Measurements from ENCODE around the gene AP1S3.

Gene AP1S3

DNA sequence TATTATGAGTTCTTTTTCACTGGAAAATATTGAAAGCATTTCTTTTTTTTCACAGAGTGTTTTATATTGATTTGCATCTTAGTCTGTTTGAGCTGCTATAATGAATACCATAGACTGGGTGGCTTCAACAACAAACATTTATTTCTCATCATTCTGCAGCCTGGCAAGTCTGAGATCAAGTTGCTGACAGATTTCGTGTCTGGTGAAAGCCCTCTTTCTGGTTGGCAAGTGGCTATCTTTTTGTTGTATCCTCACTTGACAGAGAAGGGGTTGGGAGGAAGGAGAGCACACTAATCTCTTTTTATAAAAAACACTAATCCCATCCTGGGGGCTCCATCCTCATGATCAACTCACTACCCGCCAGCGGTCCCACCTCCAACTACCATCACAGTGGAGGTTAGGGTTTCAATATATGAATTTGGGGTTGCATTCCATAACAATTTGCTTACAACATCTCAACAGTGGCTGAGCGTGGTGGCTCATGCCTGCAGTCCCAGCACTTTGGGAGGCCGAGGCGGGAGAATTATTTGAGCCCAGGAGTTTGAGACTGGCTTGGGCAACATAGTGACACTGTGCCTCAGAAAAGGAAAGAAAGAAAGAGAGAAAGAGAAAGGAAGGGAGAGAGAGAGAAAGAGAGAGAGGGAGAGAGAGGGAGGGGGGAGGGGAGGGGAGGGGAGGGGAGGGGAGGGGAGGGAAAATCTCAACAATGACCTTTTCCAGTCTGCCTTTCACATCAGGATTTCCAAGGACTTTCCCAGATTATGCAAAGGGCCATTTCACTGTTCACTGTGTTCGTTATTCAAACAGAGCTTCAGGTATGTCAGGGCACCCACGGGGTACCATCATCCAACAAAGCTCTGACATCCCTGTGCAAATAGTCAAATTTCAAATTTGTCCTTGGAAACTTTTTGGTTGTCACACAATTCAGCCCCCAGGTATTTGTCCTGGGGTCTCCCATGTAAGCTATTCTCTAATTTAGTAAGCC lies 111.1 kb downstream of the AP1S3 start:
- DNase-seq (ENCODE audit: low read depth in 1 of 2, low spot score in 1 of 2) = no peak

- no peak for DNase-seq (ENCODE audit: low read depth in 1 of 2, low spot score in 1 of 2)
These were observed 111.9 kb downstream of the AP1S3 start for GRCh38 chr2:223725494-223725893.

DNA sequence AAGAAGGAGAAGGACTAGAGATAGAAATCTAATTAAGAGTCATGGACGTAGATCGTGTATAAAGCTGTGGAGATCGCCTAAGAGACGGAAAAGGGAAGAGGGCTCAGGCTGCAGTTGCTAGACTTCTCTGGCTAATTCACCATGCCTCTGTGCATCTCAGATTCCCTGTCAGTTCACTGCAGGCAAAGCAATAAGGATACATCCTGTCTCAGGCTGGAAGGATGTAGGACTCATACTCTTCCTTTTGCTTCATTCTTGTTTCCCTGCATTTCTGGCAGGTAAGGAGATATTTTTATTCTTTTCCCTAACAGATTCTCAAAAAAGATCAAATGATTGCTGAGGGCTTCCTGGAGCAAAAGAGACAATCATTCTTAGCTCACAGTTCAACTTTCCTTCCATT lies 112.5 kb downstream of the AP1S3 start:
- DNase-seq (ENCODE audit: low read depth in 1 of 2, low spot score in 1 of 2) = no peak

DNA sequence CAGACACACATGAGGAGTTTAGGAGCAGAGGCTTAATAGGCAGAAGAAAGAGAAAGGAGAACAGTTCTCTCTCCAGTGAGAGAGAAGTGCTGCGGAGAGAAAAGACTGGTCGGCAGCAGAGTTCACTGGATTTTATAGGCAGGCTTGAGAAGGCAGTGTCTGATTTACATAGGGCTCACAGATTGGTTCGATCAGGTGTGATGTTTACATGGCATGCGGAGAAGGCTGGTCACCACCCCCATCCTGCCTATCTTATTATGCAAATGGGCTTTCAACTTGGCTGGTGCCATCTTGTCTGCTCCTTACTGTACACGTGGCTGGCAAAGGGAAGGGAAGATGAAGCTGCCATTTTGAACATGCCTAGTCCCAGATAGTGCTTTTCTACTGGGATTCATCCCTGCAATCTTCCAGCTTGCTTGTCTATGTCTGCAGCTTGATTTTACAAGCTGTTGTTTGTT lies 113.4 kb downstream of the AP1S3 start:
- no peak for DNase-seq (ENCODE audit: low read depth in 1 of 2, low spot score in 1 of 2)

DNA sequence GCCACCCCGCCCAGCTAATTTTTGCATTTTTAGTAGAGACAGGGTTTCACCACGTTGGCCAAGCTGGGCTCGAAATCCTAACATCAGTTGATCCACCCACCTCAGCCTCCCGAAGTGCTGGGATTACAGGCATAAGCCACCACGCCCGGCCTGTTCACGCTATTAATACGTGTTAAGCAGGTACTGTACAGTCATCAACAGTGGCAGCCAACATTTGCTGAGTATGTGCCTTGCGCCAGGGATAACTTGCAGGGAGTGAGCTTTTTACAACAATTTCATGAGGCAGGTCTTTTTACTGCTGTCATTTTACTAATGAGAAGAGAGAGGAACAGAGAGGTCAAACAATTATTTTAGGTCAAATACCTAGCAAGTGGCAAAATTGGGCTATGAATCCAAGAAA lies 115.2 kb downstream of the AP1S3 start:
- DNase-seq (ENCODE audit: low read depth in 1 of 2, low spot score in 1 of 2) = no peak

DNA sequence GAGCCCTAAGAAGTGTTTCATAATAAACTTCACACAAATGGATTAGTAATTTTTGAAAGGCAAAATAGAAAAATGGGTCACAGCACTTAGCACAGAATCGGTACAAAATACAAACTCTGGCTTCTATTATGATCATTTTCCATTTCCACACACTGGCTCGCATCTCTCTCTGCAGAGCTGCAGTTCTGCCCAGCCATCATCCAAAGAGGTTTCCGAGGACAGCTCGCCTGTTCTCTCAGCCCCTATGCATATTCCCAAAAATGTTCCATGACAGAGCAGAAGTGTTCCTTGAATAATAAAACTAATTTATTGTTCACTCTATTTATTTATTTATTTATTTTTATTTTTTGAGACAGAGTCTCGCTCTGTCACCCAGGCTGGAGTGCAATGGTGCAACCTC lies 115.6 kb downstream of the AP1S3 start:
- DNase-seq (ENCODE audit: low read depth in 1 of 2, low spot score in 1 of 2) = no peak

DNA sequence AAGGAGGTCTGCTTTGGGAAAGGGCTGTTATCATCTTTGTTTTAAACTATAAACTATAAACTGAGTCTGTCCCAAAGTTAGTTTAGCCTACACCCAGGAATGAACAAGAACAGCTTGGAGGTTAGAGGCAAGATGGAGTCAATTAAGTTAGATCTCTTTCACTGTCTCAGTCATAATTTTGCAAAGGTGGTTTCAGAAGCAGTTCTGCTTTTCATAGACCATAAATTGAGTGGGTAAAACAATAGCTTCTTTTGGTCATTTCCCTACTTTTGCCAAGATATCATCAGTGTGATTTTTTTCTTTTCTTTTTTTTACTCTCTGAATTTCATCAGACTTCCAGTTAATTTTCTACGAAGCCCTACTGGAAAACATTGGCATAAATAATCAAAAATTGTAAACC lies 117.0 kb downstream of the AP1S3 start:
- no peak for DNase-seq (ENCODE audit: low read depth in 1 of 2, low spot score in 1 of 2)

DNA sequence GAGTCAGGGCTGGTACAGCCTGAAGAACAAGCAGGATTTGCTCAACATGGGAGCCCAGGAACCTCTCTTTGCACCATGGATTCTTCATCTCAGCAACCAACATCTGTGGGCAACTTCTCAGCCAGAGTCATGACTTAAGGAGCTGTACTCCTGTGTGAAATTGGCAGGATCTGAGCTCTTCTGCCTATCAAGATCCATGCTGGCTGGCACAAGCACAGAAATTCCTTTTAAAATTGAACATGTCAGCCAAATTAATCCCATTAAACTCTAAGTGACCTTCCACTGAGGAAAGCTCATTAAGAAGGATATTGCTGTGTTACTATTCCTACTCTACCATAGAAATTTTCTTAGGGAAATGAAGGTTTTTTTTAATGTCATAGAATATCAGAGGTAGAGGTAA lies 124.7 kb downstream of the AP1S3 start:
- no peak for DNase-seq (ENCODE audit: low read depth in 1 of 2, low spot score in 1 of 2)

- DNase-seq (ENCODE audit: low read depth in 1 of 2, low spot score in 1 of 2) = no peak
These were observed 125.6 kb downstream of the AP1S3 start for GRCh38 chr2:223711596-223712326.

Data from activated CD4-positive, alpha-beta T cell treated with anti-CD3 and anti-CD28 coated beads, Interleukin-2, amount 50 U/mL, for 24 hours (primary cell).